Loucy (cell line): Measurements from ENCODE around the gene USF2.
"Not testable (repeated sequence)": the region's sequence is repeated elsewhere in the genome, so short reads cannot be mapped to it uniquely, and the experiment has no call there.

ENCODE experiments used
- H2AFZ ChIP-seq: fragments of 200-600 bp; sonication (generic); 2 replicates; pipeline ENCODE4 v1.6.0; 2016; ENCODE audit warnings: antibody characterized with exemption, mild to moderate bottlenecking, low read length, moderate library complexity
- H3F3A ChIP-seq: fragments of 200-600 bp; 2 replicates; pipeline ENCODE4 v1.6.0; 2016; ENCODE audit warnings: antibody characterized with exemption, low read depth, mild to moderate bottlenecking
- H3K27me3 ChIP-seq: fragments of 200-600 bp; sonication (generic); 2 replicates; pipeline ENCODE4 v1.6.1; 2014; ENCODE audit warnings: low read length, mild to moderate bottlenecking; ENCODE audit not compliant: insufficient read depth, poor library complexity, severe bottlenecking
- H3K36me3 ChIP-seq: fragments of 200-600 bp; sonication (generic); 2 replicates; pipeline ENCODE4 v1.6.1; 2016; ENCODE audit warnings: low read length; ENCODE audit not compliant: insufficient read depth
- H3K4me1 ChIP-seq: fragments of 200-600 bp; sonication (generic); 2 replicates; pipeline ENCODE4 v1.5.1; 2014; ENCODE audit warnings: low read length, mild to moderate bottlenecking; ENCODE audit not compliant: insufficient read depth, poor library complexity, severe bottlenecking
- H3K4me2 ChIP-seq: fragments of 200-600 bp; sonication (generic); 2 replicates; pipeline ENCODE4 v1.6.0; 2014; ENCODE audit warnings: antibody characterized with exemption, low read length, low read depth, mild to moderate bottlenecking; ENCODE audit not compliant: poor library complexity, severe bottlenecking
- H3K4me3 ChIP-seq: fragments of 200-600 bp; sonication (generic); 2 replicates; pipeline ENCODE4 v1.5.1; 2014; ENCODE audit warnings: low read length, mild to moderate bottlenecking, mixed read lengths; ENCODE audit not compliant: poor library complexity, severe bottlenecking
- H3K79me2 ChIP-seq: fragments of 200-600 bp; sonication (generic); 2 replicates; pipeline ENCODE4 v1.6.1; 2014; ENCODE audit warnings: low read length; ENCODE audit not compliant: insufficient read depth
- H3K9ac ChIP-seq: fragments of 200-600 bp; sonication (generic); 2 replicates; pipeline ENCODE4 v1.6.0; 2014; ENCODE audit warnings: mild to moderate bottlenecking, low read depth, low read length, moderate library complexity; ENCODE audit not compliant: poor library complexity, severe bottlenecking
- H3K9me2 ChIP-seq: fragments of 200-600 bp; sonication (generic); replicated peaks from 2 replicates; pipeline ENCODE4 v1.6.1; 2016; ENCODE audit warnings: low read depth, low read length, mixed read lengths
- H3K9me3 ChIP-seq: fragments of 200-600 bp; sonication (generic); 2 replicates; pipeline ENCODE4 v1.6.1; 2014; ENCODE audit warnings: mild to moderate bottlenecking, antibody characterized with exemption, low read length, low read depth; ENCODE audit not compliant: insufficient read depth
- H4K20me1 ChIP-seq: fragments of 200-600 bp; sonication (generic); 2 replicates; pipeline ENCODE4 v1.6.0; 2014; ENCODE audit warnings: antibody characterized with exemption, low read length, mild to moderate bottlenecking; ENCODE audit not compliant: insufficient read depth, poor library complexity, severe bottlenecking
- CTCF ChIP-seq: fragments of 200-600 bp; sonication (generic); conservative IDR thresholded peaks from 2 replicates; pipeline ENCODE4 v1.5.1; 2014; ENCODE audit warnings: mild to moderate bottlenecking, antibody characterized with exemption, low read length
- EZH2phosphoT487 ChIP-seq: fragments of 200-600 bp; IDR thresholded peaks from 2 replicates; pipeline ENCODE4 v1.6.1; 2018; ENCODE audit warnings: antibody characterized with exemption, mild to moderate bottlenecking, moderate library complexity, borderline replicate concordance

Gene USF2

DNA sequence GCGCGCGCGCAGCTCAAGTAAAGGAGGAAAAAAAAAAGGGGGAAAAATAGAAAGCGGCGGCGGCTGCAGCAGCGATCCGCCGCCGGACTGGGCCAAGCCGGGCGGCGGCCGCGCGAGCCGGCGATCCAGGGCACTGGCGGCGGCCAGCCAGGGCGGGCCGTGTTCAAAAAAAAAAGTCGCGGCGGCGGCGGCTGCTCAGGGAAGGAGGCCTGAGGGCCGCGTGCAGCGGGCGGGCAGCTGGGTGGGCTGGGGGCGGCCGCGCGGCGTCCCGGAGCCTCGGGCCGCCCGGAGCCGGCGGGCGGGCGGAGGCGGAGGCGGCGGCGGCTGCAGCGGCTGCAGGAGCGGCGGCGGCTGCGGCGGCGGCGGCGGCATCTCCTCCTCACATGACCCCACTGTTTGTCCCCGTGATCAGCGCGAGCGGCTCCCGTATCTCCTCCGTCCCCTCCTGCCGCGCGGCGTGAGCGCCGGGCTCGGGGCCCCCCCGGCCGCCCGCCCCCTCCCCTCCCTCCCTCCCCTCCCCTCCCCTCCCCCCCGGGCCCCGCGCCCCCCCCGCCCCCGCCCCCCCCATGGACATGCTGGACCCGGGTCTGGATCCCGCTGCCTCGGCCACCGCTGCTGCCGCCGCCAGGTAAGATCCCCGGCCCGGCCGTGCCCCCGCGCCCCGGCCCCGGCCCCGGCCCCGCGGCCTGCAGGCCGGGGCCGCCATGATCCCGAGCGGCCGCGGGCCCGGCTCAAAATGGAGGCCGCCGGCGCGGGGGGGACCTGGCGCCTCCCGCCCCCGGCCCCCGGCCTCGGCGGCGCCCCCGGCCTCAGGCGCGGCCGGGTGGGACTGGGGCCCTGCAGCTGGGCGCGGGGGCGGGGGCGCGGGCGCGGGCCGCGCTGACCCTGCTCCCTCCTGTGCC lies at the start of gene USF2:
USF2 (plus strand) TSS at position 427 of the 902 bp plus-strand sequence; CDS start at position 567, 140 bp downstream.
- H3K4me1 ChIP-seq, result peaks cover 30% of the 10 kb centered on the region
- peak within 1 kb of the TSS; percentile 76 for H2AFZ ChIP-seq
- H3K9me2 ChIP-seq, result no peaks in the 10 kb centered on the region
- peak within 1 kb of the TSS; percentile 96 for H3K9ac ChIP-seq
- TF ChIP-seq CTCF (no peak), EZH2phosphoT487 (no peak)
- peaks cover 22% of the 10 kb centered on the region; the same call in 1 of the 2 replicates for H3K36me3 ChIP-seq
- H3K4me3 ChIP-seq, result peak within 1 kb of the TSS; percentile 100
- no peaks in the 10 kb centered on the region for H3K9me3 ChIP-seq
- H3K27me3 ChIP-seq, result no peaks in the 10 kb centered on the region
- H3F3A ChIP-seq, result no peaks in the 10 kb centered on the region
- H3K79me2 ChIP-seq, result peaks cover 46% of the 10 kb centered on the region
- H4K20me1 ChIP-seq, result peaks cover 28% of the 10 kb centered on the region
- H3K4me2 ChIP-seq, result peak within 1 kb of the TSS; percentile 91

GRCh38 chr19:35219008-35219407 lies 49.8 kb upstream of the USF2 start:
- Histone ChIP-seq H3F3A (no peaks in the 10 kb centered on the region), H3K9me3 (no peaks in the 10 kb centered on the region), H3K79me2 (no peaks in the 10 kb centered on the region), H4K20me1 (no peaks in the 10 kb centered on the region), H2AFZ (no peak overlapping the region), H3K4me1 (peaks cover 9% of the 10 kb centered on the region), H3K4me2 (no peak overlapping the region), H3K4me3 (no peak overlapping the region), H3K9me2 (no peaks in the 10 kb centered on the region), H3K36me3 (no peaks in the 10 kb centered on the region), H3K27me3 (no peaks in the 10 kb centered on the region), H3K9ac (no peak overlapping the region)
- TF ChIP-seq CTCF (no peak), EZH2phosphoT487 (no peak)

GRCh38 chr19:35220315-35220921 lies 48.3 kb upstream of the USF2 start:
- Histone ChIP-seq H3K4me2 (no peak overlapping the region), H3K4me3 (no peak overlapping the region), H3K4me1 (no peaks in the 10 kb centered on the region), H3K9me3 (no peaks in the 10 kb centered on the region), H3K9ac (no peak overlapping the region), H3F3A (no peaks in the 10 kb centered on the region), H4K20me1 (no peaks in the 10 kb centered on the region), H2AFZ (no peak overlapping the region), H3K36me3 (no peaks in the 10 kb centered on the region), H3K79me2 (no peaks in the 10 kb centered on the region), H3K9me2 (no peaks in the 10 kb centered on the region), H3K27me3 (no peaks in the 10 kb centered on the region)
- no peak for TF ChIP-seq CTCF
- no peak for TF ChIP-seq EZH2phosphoT487

DNA sequence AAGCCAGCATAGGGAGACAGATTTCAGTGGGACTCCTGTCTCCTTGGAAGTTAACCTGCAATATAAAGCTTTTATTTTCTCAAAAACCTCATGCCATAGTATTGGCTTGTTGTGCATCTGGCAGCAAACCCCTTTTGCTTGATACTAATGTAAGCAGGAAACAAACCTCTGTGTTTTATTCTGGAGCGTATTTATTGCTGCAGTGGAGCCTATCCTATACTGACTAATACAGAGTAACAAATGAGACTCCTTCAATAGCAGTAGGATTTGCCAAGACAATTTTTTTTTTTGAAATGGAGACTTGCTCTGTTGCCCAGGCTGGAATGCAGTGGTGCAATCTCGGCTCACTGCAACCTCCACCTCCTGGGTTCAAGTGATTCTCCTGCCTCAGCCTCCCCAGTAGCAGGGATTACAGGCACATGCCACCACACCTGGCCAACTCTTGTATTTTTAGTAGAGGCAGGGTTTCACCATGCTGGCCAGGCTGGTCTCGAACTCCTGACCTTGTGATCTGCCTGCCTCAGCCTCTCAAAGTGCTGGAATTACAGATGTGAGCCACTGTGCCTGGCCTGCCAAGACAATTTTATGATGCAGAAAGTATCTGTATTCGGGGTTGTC lies 47.7 kb upstream of the USF2 start:
- H3K9me2 ChIP-seq, H3K4me1 ChIP-seq, H3K9me3 ChIP-seq, H3K36me3 ChIP-seq, H2AFZ ChIP-seq, H3F3A ChIP-seq, H3K4me2 ChIP-seq, H3K4me3 ChIP-seq, H4K20me1 ChIP-seq, H3K79me2 ChIP-seq, H3K9ac ChIP-seq, H3K27me3 ChIP-seq: not testable (repeated sequence)
